Measurements from ENCODE around the gene GBX1. TPM values are rescaled to one million over a fixed set of nuclear protein-coding genes. Genes with fewer than 3 reads are reported as not detected.

The GBX1 gene
- total RNA-seq, 2 experiments from 2014 or later: not detected

- CTCF ChIA-PET: interaction anchor here (1.5 kb wide), 1 partner anchor 26 kb away, joined by 5 read pairs; no protein-coding TSS in a partner anchor
- POLR2A ChIA-PET: no interaction called here
- Mint-ChIP-seq H3K27me3 (peaks cover 25% of the 10 kb centered on the region), H3K4me3 (no peak overlapping the region), H3K4me1 (no peaks in the 10 kb centered on the region), H3K9me3 (no peaks in the 10 kb centered on the region), H3K27ac (no peak overlapping the region), H3K36me3 (ENCODE audit: low read depth) (no peaks in the 10 kb centered on the region)
- DNase-seq: no peak
These were observed 17.1 kb downstream of the GBX1 start for GRCh38 chr7:151150388-151150787.

GRCh38 chr7:151148319-151149259 is 18.9 kb downstream of the GBX1 start:
- CTCF ChIA-PET: no interaction called here
- POLR2A ChIA-PET: no interaction called here
- no peak overlapping the region for H3K4me3 Mint-ChIP-seq
- H3K36me3 Mint-ChIP-seq (ENCODE audit: low read depth): no peaks in the 10 kb centered on the region
- no peak overlapping the region for H3K27ac Mint-ChIP-seq
- no peaks in the 10 kb centered on the region for H3K4me1 Mint-ChIP-seq
- peaks cover 15% of the 10 kb centered on the region for H3K27me3 Mint-ChIP-seq
- H3K9me3 Mint-ChIP-seq: no peaks in the 10 kb centered on the region
- DNase-seq: no peak

- Mint-ChIP-seq H3K36me3 (ENCODE audit: low read depth) (no peaks in the 10 kb centered on the region), H3K4me3 (no peak overlapping the region), H3K4me1 (no peaks in the 10 kb centered on the region), H3K27me3 (peaks cover 15% of the 10 kb centered on the region), H3K9me3 (no peaks in the 10 kb centered on the region), H3K27ac (no peak overlapping the region)
- ChIA-PET POLR2A (no interaction called here), CTCF (interaction anchor here (0.7 kb wide), 1 partner anchor 21 kb away, joined by 3 read pairs; no protein-coding TSS in a partner anchor)
- DNase-seq: no peak
These were observed 20.7 kb downstream of the GBX1 start for GRCh38 chr7:151146761-151147160.

GRCh38 chr7:151144387-151144786 is 23.1 kb downstream of the GBX1 start:
- H3K4me3 Mint-ChIP-seq: no peak overlapping the region
- ChIA-PET POLR2A (no interaction called here), CTCF (no interaction called here)
- no peaks in the 10 kb centered on the region for H3K4me1 Mint-ChIP-seq
- no peaks in the 10 kb centered on the region for H3K9me3 Mint-ChIP-seq
- H3K27ac Mint-ChIP-seq: no peak overlapping the region
- no peaks in the 10 kb centered on the region for H3K36me3 Mint-ChIP-seq (ENCODE audit: low read depth)
- no peak for DNase-seq
- H3K27me3 Mint-ChIP-seq: peaks cover 7% of the 10 kb centered on the region

GRCh38 chr7:151143261-151144015 is 24.1 kb downstream of the GBX1 start:
- Mint-ChIP-seq H3K9me3 (no peaks in the 10 kb centered on the region), H3K4me3 (no peak overlapping the region), H3K27ac (no peak overlapping the region), H3K36me3 (ENCODE audit: low read depth) (no peaks in the 10 kb centered on the region), H3K4me1 (no peaks in the 10 kb centered on the region), H3K27me3 (peaks cover 4% of the 10 kb centered on the region)
- ChIA-PET POLR2A (no interaction called here), CTCF (interaction anchor here (2.0 kb wide), 1 partner anchor 16 kb away, joined by 5 read pairs; no protein-coding TSS in a partner anchor)
- DNase-seq: no peak

GRCh38 chr7:151142686-151143040 is 24.8 kb downstream of the GBX1 start:
- Mint-ChIP-seq H3K4me1 (no peaks in the 10 kb centered on the region), H3K27me3 (peaks cover 4% of the 10 kb centered on the region), H3K4me3 (no peak overlapping the region), H3K36me3 (ENCODE audit: low read depth) (no peaks in the 10 kb centered on the region), H3K9me3 (no peaks in the 10 kb centered on the region), H3K27ac (no peak overlapping the region)
- CTCF ChIA-PET: interaction anchor here (0.5 to 2.0 kb wide), 2 partner anchors 15 to 302 kb away, joined by 3 to 5 read pairs; no protein-coding TSS in a partner anchor
- POLR2A ChIA-PET: no interaction called here
- no peak for DNase-seq

- no peaks in the 10 kb centered on the region for H3K4me1 Mint-ChIP-seq
- H3K4me3 Mint-ChIP-seq: no peak overlapping the region
- H3K27me3 Mint-ChIP-seq: peaks cover 1% of the 10 kb centered on the region
- CTCF ChIA-PET: interaction anchor here (0.5 to 2.0 kb wide), 2 partner anchors 14 to 301 kb away, joined by 3 to 5 read pairs; no protein-coding TSS in a partner anchor
- H3K27ac Mint-ChIP-seq: no peak overlapping the region
- POLR2A ChIA-PET: no interaction called here
- no peaks in the 10 kb centered on the region for H3K9me3 Mint-ChIP-seq
- no peak for DNase-seq
- no peaks in the 10 kb centered on the region for H3K36me3 Mint-ChIP-seq (ENCODE audit: low read depth)
These were observed 25.4 kb downstream of the GBX1 start for GRCh38 chr7:151141855-151142685.

- Mint-ChIP-seq H3K27ac (no peak overlapping the region), H3K9me3 (no peaks in the 10 kb centered on the region), H3K36me3 (ENCODE audit: low read depth) (no peaks in the 10 kb centered on the region), H3K4me3 (no peak overlapping the region), H3K4me1 (no peaks in the 10 kb centered on the region), H3K27me3 (no peaks in the 10 kb centered on the region)
- DNase-seq: no peak
- ChIA-PET POLR2A (no interaction called here), CTCF (no interaction called here)
These were observed 26.1 kb downstream of the GBX1 start for GRCh38 chr7:151141311-151141854.

- POLR2A ChIA-PET: no interaction called here
- CTCF ChIA-PET: interaction anchor here (1.8 kb wide), 1 partner anchor 17 kb away, joined by 7 read pairs; no protein-coding TSS in a partner anchor
These were observed 26.7 kb downstream of the GBX1 start for GRCh38 chr7:151140826-151141225.

GRCh38 chr7:151139791-151140190 is 27.7 kb downstream of the GBX1 start:
- Mint-ChIP-seq H3K9me3 (no peaks in the 10 kb centered on the region), H3K36me3 (ENCODE audit: low read depth) (no peaks in the 10 kb centered on the region), H3K27ac (no peak overlapping the region), H3K4me1 (no peaks in the 10 kb centered on the region), H3K27me3 (no peaks in the 10 kb centered on the region), H3K4me3 (no peak overlapping the region)
- POLR2A ChIA-PET: no interaction called here
- CTCF ChIA-PET: interaction anchor here (1.1 to 1.8 kb wide), 2 partner anchors 16 to 28 kb away, joined by 3 to 7 read pairs; partner anchors contain the start of gene GBX1
- no peak for DNase-seq

More at GRCh38 chr7:151140826-151141225, 26.7 kb downstream of the GBX1 start:
- Mint-ChIP-seq H3K4me1 (no peaks in the 10 kb centered on the region), H3K9me3 (no peaks in the 10 kb centered on the region), H3K27me3 (no peaks in the 10 kb centered on the region), H3K27ac (no peak overlapping the region), H3K4me3 (no peak overlapping the region), H3K36me3 (ENCODE audit: low read depth) (no peaks in the 10 kb centered on the region)
- no peak for DNase-seq

- CTCF ChIA-PET: interaction anchor here (1.1 to 1.8 kb wide), 2 partner anchors 15 to 29 kb away, joined by 3 to 7 read pairs; partner anchors contain the start of gene GBX1
- Mint-ChIP-seq H3K27me3 (no peaks in the 10 kb centered on the region), H3K4me1 (no peaks in the 10 kb centered on the region), H3K36me3 (ENCODE audit: low read depth) (no peaks in the 10 kb centered on the region), H3K4me3 (no peak overlapping the region), H3K9me3 (no peaks in the 10 kb centered on the region), H3K27ac (no peak overlapping the region)
- no peak for DNase-seq
- POLR2A ChIA-PET: no interaction called here
These were observed 28.3 kb downstream of the GBX1 start for GRCh38 chr7:151139071-151139790.

Measured in activated CD4-positive, alpha-beta T cell treated with anti-CD3 and anti-CD28 coated beads, Interleukin-2, amount 10 ng/mL, durations not matched to agents 7 days and 5 days (primary cell).